Activated naive CD8-positive, alpha-beta T cell treated with anti-CD3 and anti-CD28 coated beads, Interleukin-2, amount 10 ng/mL, durations not matched to agents 7 days and 5 days (primary cell): Measurements from ENCODE around the gene ZNF215. TPM values are rescaled to one million over a fixed set of nuclear protein-coding genes. Genes with fewer than 3 reads are reported as not detected.
"Not testable (repeated sequence)": the region's sequence is repeated elsewhere in the genome, so short reads cannot be mapped to it uniquely, and the experiment has no call there.

Source experiments
- ATAC-seq: fragments of 150-1000 bp; cut with Tn5 transposase; one replicate; pipeline ENCODE4 v1.10.0; 2021; ENCODE audit warnings: low read depth, moderate library complexity
- POLR2A ChIA-PET: fragments of 350-600 bp; sonication (Branson Sonifier 250); formaldehyde crosslinking; loops from one replicate; lab custom pipeline; 2021; ENCODE audit warnings: antibody characterized with exemption; lab: Charles Lee
- DNase-seq: peaks from one replicate; pipeline ENCODE4 v3.0.0; 2021
- H3K27ac Mint-ChIP-seq: one replicate; pipeline ENCODE4 v1.8.0; 2022; ENCODE audit warnings: mild to moderate bottlenecking, mixed read lengths
- H3K27me3 Mint-ChIP-seq: one replicate; pipeline ENCODE4 v1.8.0; 2022; ENCODE audit warnings: mild to moderate bottlenecking, moderate library complexity, mixed read lengths
- H3K36me3 Mint-ChIP-seq: one replicate; pipeline ENCODE4 v1.8.0; 2021; ENCODE audit warnings: mild to moderate bottlenecking, mixed read lengths
- H3K4me1 Mint-ChIP-seq: one replicate; pipeline ENCODE4 v1.8.0; 2021; ENCODE audit warnings: mixed read lengths
- H3K4me3 Mint-ChIP-seq: one replicate; pipeline ENCODE4 v1.8.0; 2022; ENCODE audit warnings: mild to moderate bottlenecking, moderate library complexity, mixed read lengths
- H3K9me3 Mint-ChIP-seq: one replicate; pipeline ENCODE4 v1.8.0; 2021; ENCODE audit warnings: mixed read lengths
- total RNA-seq, 2 experiments: library from RNA; stranded (reverse); gene quantifications; one replicate each; pipeline ENCODE4 v1.2.3, GENCODE V29; 2021

ZNF215 gene
- total RNA-seq: 1 to 10 TPM in 1 of 2 experiments, under 1 TPM in 1; 0.91 to 1.1 TPM

- peaks cover 31% of the 10 kb centered on the region for H3K27me3 Mint-ChIP-seq
- H3K27ac Mint-ChIP-seq: peak within 1 kb of the TSS; percentile 28
- DNase-seq (peak; percentile 55), ATAC-seq (peak; percentile 82)
- no peaks in the 10 kb centered on the region for H3K36me3 Mint-ChIP-seq
- H3K4me1 Mint-ChIP-seq: peaks cover 15% of the 10 kb centered on the region
- H3K4me3 Mint-ChIP-seq: peak within 1 kb of the TSS; percentile 83
- POLR2A ChIA-PET: interaction anchor here (0.9 kb wide), 1 partner anchor 563 kb away, joined by 3 read pairs; no protein-coding TSS in a partner anchor
- no peaks in the 10 kb centered on the region for H3K9me3 Mint-ChIP-seq
Measured at GRCh38 chr11:6926208-6927029, at the start of gene ZNF215. TSS of gene ZNF215 (plus strand) at chr11:6926426. CDS start at chr11:6932273, 5,847 bp downstream.

- no peak overlapping the region for H3K4me3 Mint-ChIP-seq
- H3K27ac Mint-ChIP-seq: no peak overlapping the region
- no peak for DNase-seq
- POLR2A ChIA-PET: no interaction called here
- H3K36me3 Mint-ChIP-seq: no peaks in the 10 kb centered on the region
- ATAC-seq: no peak
- H3K27me3 Mint-ChIP-seq: peaks cover 3% of the 10 kb centered on the region
- H3K9me3 Mint-ChIP-seq: no peaks in the 10 kb centered on the region
- H3K4me1 Mint-ChIP-seq: no peaks in the 10 kb centered on the region
Measured at GRCh38 chr11:6876914-6877313, 49.3 kb upstream of the ZNF215 start.

DNA sequence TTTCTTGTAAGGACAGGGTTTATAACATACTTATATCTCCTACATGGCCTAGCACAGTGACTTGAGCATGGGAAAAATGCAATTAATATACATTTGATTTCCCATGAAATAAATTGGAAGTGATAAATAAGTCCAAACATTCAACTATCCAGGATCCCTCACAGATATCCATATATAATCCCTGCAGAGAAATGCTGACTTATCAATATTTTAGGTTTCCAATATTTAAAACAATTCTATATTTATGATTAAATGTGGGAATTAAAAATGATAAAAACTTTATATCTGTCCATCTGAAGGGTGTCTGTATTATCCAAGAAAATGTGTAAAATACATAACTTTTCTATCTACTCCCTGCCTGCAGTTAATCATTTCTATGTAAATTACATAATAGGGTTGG lies 43.5 kb upstream of the ZNF215 start:
- Mint-ChIP-seq H3K4me1 (no peaks in the 10 kb centered on the region), H3K27ac (no peak overlapping the region), H3K4me3 (no peak overlapping the region), H3K36me3 (no peaks in the 10 kb centered on the region), H3K9me3 (no peaks in the 10 kb centered on the region), H3K27me3 (peaks cover 22% of the 10 kb centered on the region)
- no peak for ATAC-seq
- no peak for DNase-seq
- POLR2A ChIA-PET: no interaction called here

DNA sequence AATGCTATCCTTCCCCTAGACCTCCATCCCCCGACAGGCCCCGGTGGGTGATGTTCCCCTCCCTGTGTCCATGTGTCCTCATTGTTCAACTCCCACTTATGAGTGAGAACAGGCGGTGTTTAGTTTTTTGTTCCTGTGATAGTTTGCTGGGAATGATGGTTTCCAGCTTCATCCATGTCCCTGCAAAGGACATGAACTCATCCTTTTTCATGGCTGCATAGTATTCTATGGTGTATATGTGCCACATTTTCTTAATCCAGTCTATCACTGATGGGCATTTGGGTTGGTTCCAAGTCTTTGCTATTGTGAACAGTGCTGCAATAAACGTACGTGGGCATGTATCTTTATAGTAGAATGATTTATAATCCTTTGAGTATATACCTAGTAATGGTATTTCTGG lies 38.5 kb upstream of the ZNF215 start:
- H3K9me3 Mint-ChIP-seq, H3K27ac Mint-ChIP-seq, H3K4me3 Mint-ChIP-seq, POLR2A ChIA-PET, H3K4me1 Mint-ChIP-seq, DNase-seq, ATAC-seq, H3K36me3 Mint-ChIP-seq: not testable (repeated sequence)
- H3K27me3 Mint-ChIP-seq: peaks cover 19% of the 10 kb centered on the region

DNA sequence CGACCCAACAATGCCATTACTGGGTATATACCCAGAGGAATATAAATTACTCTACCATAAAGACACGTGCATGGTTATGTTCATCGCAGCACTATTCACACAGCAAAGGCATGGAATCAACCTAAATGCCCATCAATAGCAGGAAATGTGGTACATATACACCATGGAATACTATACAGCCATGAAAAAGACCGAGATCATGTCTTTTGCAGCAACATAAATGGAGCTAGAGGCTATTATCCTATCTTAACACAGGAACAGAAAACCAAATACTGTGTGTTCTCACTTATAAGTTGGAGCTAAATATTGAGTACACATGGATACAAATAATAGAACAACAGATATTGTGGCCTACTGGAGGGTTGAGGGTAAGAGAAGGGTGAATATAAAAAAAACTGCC lies 37.4 kb upstream of the ZNF215 start:
- H3K27me3 Mint-ChIP-seq: peaks cover 17% of the 10 kb centered on the region
- POLR2A ChIA-PET: no interaction called here

GRCh38 chr11:6889835-6890234 lies 36.4 kb upstream of the ZNF215 start:
- no peaks in the 10 kb centered on the region for H3K9me3 Mint-ChIP-seq
- no peak overlapping the region for H3K4me3 Mint-ChIP-seq
- peaks cover 12% of the 10 kb centered on the region for H3K27me3 Mint-ChIP-seq
- H3K4me1 Mint-ChIP-seq: no peaks in the 10 kb centered on the region
- ATAC-seq: no peak
- POLR2A ChIA-PET: no interaction called here
- H3K36me3 Mint-ChIP-seq: no peaks in the 10 kb centered on the region
- no peak for DNase-seq
- no peak overlapping the region for H3K27ac Mint-ChIP-seq

More for the DNA sequence above, 37.4 kb upstream of the ZNF215 start:
- Mint-ChIP-seq H3K36me3 (no peaks in the 10 kb centered on the region), H3K4me3 (no peak overlapping the region), H3K4me1 (no peaks in the 10 kb centered on the region), H3K9me3 (no peaks in the 10 kb centered on the region), H3K27ac (no peak overlapping the region)
- DNase-seq (no peak), ATAC-seq (no peak)

GRCh38 chr11:6892400-6892799 lies 33.8 kb upstream of the ZNF215 start, which contains the start of gene OR2D2:
TSS of gene OR2D2 (minus strand) at chr11:6892500. CDS start at chr11:6892500, 0 bp downstream.
- POLR2A ChIA-PET: no interaction called here
- Mint-ChIP-seq H3K27ac (no peak within 1 kb of the TSS), H3K9me3 (no peaks in the 10 kb centered on the region), H3K4me1 (no peaks in the 10 kb centered on the region), H3K36me3 (no peaks in the 10 kb centered on the region), H3K27me3 (peaks cover 4% of the 10 kb centered on the region), H3K4me3 (no peak within 1 kb of the TSS)
- ATAC-seq (no peak), DNase-seq (no peak)

DNA sequence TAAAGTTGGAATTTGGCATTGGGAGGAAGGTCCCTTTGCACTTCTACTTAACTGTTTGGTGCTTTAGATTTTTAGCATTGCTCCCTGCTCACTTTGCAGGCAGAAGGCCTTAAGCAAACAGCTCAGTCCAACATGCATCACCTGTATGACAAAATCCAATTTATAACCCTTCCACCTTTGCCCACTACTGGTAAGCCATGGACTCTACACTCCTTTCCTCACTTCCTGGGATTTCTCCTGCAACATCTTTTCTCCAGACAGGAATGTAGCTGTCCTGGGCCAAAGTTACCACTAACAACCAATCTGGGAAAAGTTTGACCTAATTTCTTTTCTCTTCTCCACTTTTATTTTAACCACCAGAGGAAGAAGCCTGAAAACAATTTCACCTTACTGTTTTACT lies 32.1 kb upstream of the ZNF215 start:
- peaks cover 6% of the 10 kb centered on the region for H3K27me3 Mint-ChIP-seq
- H3K4me1 Mint-ChIP-seq: no peaks in the 10 kb centered on the region
- H3K36me3 Mint-ChIP-seq: no peaks in the 10 kb centered on the region
- POLR2A ChIA-PET: no interaction called here
- no peak overlapping the region for H3K27ac Mint-ChIP-seq
- no peaks in the 10 kb centered on the region for H3K9me3 Mint-ChIP-seq
- DNase-seq (no peak), ATAC-seq (no peak)
- no peak overlapping the region for H3K4me3 Mint-ChIP-seq

GRCh38 chr11:6895010-6895409 lies 31.2 kb upstream of the ZNF215 start:
- ATAC-seq (no peak), DNase-seq (no peak)
- peaks cover 6% of the 10 kb centered on the region for H3K27me3 Mint-ChIP-seq
- H3K4me1 Mint-ChIP-seq: no peaks in the 10 kb centered on the region
- no peaks in the 10 kb centered on the region for H3K36me3 Mint-ChIP-seq
- POLR2A ChIA-PET: no interaction called here
- no peaks in the 10 kb centered on the region for H3K9me3 Mint-ChIP-seq
- H3K27ac Mint-ChIP-seq: no peak overlapping the region
- H3K4me3 Mint-ChIP-seq: no peak overlapping the region

DNA sequence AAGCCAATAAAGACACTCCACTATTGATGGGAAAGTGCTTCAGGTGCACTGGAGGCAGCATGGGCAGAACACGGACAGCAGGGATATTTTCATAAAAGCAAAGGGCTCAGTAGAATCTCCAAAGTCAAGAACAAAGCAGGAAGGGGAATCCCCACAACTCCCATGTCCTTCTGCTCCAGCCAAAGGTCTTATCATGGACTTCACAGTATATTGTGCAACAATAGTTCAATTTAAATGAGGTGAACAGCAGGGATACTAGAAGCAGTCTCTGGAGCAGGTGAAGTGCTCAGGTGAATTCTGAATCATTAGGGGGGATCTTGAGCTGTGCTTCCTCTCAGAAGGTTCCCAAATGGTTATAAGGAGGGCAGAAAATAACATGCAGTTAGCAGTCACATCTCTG lies 27.3 kb upstream of the ZNF215 start:
- no peaks in the 10 kb centered on the region for H3K4me1 Mint-ChIP-seq
- H3K27ac Mint-ChIP-seq: no peak overlapping the region
- DNase-seq (no peak), ATAC-seq (no peak)
- POLR2A ChIA-PET: no interaction called here
- H3K27me3 Mint-ChIP-seq: peaks cover 17% of the 10 kb centered on the region
- H3K4me3 Mint-ChIP-seq: no peak overlapping the region
- no peaks in the 10 kb centered on the region for H3K36me3 Mint-ChIP-seq
- H3K9me3 Mint-ChIP-seq: no peaks in the 10 kb centered on the region

DNA sequence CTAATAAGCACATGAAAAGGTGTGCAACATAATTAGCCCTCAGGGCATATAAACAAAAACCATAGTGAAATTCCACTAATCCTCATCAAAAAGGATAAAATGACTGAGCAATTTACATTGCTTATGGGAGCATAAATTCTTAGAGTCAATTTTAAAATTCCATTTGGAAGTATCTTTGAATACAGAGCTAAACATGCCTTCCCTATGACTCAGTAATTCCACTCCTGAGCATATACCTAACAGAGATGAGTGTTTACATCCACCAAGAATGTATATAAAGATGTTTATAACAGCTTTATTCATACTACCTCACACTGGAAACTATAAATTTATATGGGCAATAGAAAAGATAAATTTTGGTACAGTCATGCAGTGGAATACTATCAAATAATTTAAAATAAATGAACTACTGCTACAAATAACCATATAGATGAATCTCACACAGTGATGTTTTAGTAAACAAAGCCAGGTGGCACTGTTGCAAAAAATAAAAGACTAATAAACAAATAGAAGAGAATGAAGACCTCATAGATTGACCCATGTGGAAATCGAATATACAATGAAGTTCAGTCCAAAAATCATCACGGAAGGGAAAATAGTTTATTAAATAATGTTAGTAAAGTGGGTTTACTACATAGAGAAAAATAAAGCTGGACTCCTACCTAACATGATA lies 25.8 kb upstream of the ZNF215 start:
- H3K9me3 Mint-ChIP-seq: no peaks in the 10 kb centered on the region
- H3K36me3 Mint-ChIP-seq: no peaks in the 10 kb centered on the region
- DNase-seq (no peak), ATAC-seq (no peak)
- H3K4me1 Mint-ChIP-seq: no peaks in the 10 kb centered on the region
- H3K27me3 Mint-ChIP-seq: peaks cover 15% of the 10 kb centered on the region
- H3K27ac Mint-ChIP-seq: no peak overlapping the region
- POLR2A ChIA-PET: no interaction called here
- no peak overlapping the region for H3K4me3 Mint-ChIP-seq

DNA sequence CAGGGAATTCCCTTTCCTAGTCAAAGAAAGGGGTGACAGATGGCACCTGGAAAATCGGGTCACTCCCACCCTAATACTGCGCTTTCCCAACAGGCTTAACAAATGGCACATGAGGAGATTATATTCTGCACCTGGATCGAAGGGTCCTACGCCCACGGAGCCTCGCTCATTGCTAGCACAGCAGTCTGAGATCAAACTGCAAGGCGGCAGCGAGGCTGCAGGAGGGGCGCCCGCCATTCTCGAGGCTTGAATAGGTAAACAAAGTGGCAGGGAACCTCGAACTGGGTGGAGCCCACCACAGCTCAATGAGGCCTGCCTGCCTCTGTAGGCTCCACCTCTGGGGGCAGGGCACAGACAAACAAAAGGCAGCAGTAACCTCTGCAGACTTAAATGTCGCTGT lies 21.4 kb upstream of the ZNF215 start:
- POLR2A ChIA-PET, H3K4me3 Mint-ChIP-seq, H3K27ac Mint-ChIP-seq, H3K9me3 Mint-ChIP-seq, H3K36me3 Mint-ChIP-seq, ATAC-seq, H3K4me1 Mint-ChIP-seq, DNase-seq: not testable (repeated sequence)
- H3K27me3 Mint-ChIP-seq: peaks cover 14% of the 10 kb centered on the region

DNA sequence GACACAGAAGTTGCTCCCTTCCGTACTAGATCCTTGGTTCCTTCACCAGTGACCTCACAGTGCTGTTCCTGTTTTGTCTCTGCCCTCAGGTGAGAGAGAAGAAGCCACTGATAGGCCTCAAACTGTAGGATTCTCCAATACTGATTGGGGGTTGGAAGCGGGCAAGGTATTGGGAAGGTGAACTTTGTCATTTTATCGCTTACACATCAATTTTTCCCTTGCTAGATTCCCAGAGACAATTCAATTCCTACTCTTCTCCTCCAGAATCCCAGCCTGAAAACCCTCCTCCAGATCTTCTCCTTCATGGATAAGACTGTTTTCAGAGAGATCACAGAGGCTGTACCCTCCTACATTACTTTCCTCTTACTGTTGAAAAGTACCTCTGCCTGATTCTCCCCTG lies 14.8 kb upstream of the ZNF215 start:
- H3K27ac Mint-ChIP-seq: no peak overlapping the region

DNA sequence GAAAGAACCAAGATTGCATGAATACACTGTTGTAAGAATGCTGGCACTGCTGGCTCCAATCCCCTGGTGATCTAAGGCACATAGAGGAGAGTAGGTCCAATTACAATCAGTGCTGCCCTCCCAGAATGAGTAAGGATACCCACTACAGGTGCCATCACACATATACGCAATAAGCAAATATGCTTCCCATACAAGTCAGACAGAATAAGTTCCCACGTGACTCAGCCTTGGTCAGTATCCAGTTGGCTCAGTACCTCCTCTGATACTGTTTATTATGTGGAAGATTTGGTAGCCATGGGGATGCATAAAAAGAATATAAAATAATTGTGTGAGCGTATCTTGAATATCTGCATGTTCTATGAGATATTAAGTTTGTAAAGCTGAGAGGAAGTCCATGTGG lies 14.3 kb upstream of the ZNF215 start:
- Mint-ChIP-seq H3K4me1 (no peaks in the 10 kb centered on the region), H3K27ac (no peak overlapping the region), H3K36me3 (no peaks in the 10 kb centered on the region), H3K4me3 (no peak overlapping the region), H3K9me3 (no peaks in the 10 kb centered on the region), H3K27me3 (no peaks in the 10 kb centered on the region)
- no peak for DNase-seq
- POLR2A ChIA-PET: no interaction called here
- no peak for ATAC-seq

More for the DNA sequence above, 14.8 kb upstream of the ZNF215 start:
- no peak for DNase-seq
- Mint-ChIP-seq H3K4me3 (no peak overlapping the region), H3K27me3 (no peaks in the 10 kb centered on the region), H3K4me1 (no peaks in the 10 kb centered on the region), H3K36me3 (no peaks in the 10 kb centered on the region), H3K9me3 (no peaks in the 10 kb centered on the region)
- ATAC-seq: no peak
- POLR2A ChIA-PET: no interaction called here
